ENCODE measurements around the gene CSRNP3. TPM values are rescaled to one million over a fixed set of nuclear protein-coding genes. Genes with fewer than 3 reads are reported as not detected.

The CSRNP3 gene
- total RNA-seq, 4 donors from 2014 or later = 0.91 to 14.1 (median 1.7) TPM

- TF ChIP-seq CTCF (IDR thresholded peaks at IDR 0.05) = no peak
- 96 to 100% methylated on average over 1 of the region's 1 CpG for WGBS, 2 donors
- H3K4me3 ChIP-seq (ENCODE audit: low read depth, poor library complexity, severe bottlenecking) = no peak overlapping the region
- DNase-seq (ENCODE audit: low spot score in 2 of 2) = no peak
- intact Hi-C loops (cut with DNase I; ENCODE audit: low total_unique reads) = no loop called here
Measured at GRCh38 chr2:165693838-165694237, 224.3 kb downstream of the CSRNP3 start.

GRCh38 chr2:165697748-165698443 lies 228.4 kb downstream of the CSRNP3 start:
- H3K4me3 ChIP-seq (ENCODE audit: low read depth, poor library complexity, severe bottlenecking) = no peak overlapping the region
- no peak for DNase-seq (ENCODE audit: low spot score in 2 of 2)
- TF ChIP-seq CTCF (IDR thresholded peaks at IDR 0.05) (no peak), POLR2A (IDR thresholded peaks at IDR 0.05) (no peak)
- WGBS, 2 donors = 96 to 98% methylated on average over 4 of the region's 4 CpGs
- intact Hi-C loops (cut with DNase I; ENCODE audit: low total_unique reads) = no loop called here

GRCh38 chr2:165698444-165698884 lies 229.0 kb downstream of the CSRNP3 start:
- H3K4me3 ChIP-seq (ENCODE audit: low read depth, poor library complexity, severe bottlenecking) = no peak overlapping the region
- no peak for DNase-seq (ENCODE audit: low spot score in 2 of 2)
- 1 to 4% methylated on average over 4 of the region's 4 CpGs for WGBS, 2 donors
- no peak for TF ChIP-seq POLR2A (IDR thresholded peaks at IDR 0.05)
- no peak for TF ChIP-seq CTCF (IDR thresholded peaks at IDR 0.05)
- intact Hi-C loops (cut with DNase I; ENCODE audit: low total_unique reads) = no loop called here

GRCh38 chr2:165699946-165700345 lies 230.4 kb downstream of the CSRNP3 start:
- no peak for DNase-seq (ENCODE audit: low spot score in 2 of 2)
- intact Hi-C loops (cut with DNase I; ENCODE audit: low total_unique reads) = loop anchor here (10.0 kb wide), 1 partner anchor 705 kb away; no protein-coding TSS in a partner anchor
- no peak for TF ChIP-seq POLR2A (IDR thresholded peaks at IDR 0.05)
- no peak for TF ChIP-seq CTCF (IDR thresholded peaks at IDR 0.05)
- WGBS, 2 donors = 84 to 89% methylated on average over 2 of the region's 2 CpGs
- H3K4me3 ChIP-seq (ENCODE audit: low read depth, poor library complexity, severe bottlenecking) = no peak overlapping the region

GRCh38 chr2:165700531-165700930 lies 231.0 kb downstream of the CSRNP3 start:
- WGBS, 2 donors = 72 to 76% methylated on average over 5 of the region's 5 CpGs
- H3K4me3 ChIP-seq (ENCODE audit: low read depth, poor library complexity, severe bottlenecking) = no peak overlapping the region
- TF ChIP-seq POLR2A (IDR thresholded peaks at IDR 0.05) (no peak), CTCF (IDR thresholded peaks at IDR 0.05) (no peak)
- intact Hi-C loops (cut with DNase I; ENCODE audit: low total_unique reads) = loop anchor here (10.0 kb wide), 1 partner anchor 706 kb away; no protein-coding TSS in a partner anchor
- DNase-seq (ENCODE audit: low spot score in 2 of 2) = no peak

GRCh38 chr2:165701147-165701546 lies 231.6 kb downstream of the CSRNP3 start:
- DNase-seq (ENCODE audit: low spot score in 2 of 2) = no peak
- no peak overlapping the region for H3K4me3 ChIP-seq (ENCODE audit: low read depth, poor library complexity, severe bottlenecking)
- intact Hi-C loops (cut with DNase I; ENCODE audit: low total_unique reads) = loop anchor here (10.0 kb wide), 1 partner anchor 706 kb away; no protein-coding TSS in a partner anchor
- WGBS, 2 donors = 41 to 51% methylated on average over 6 of the region's 6 CpGs
- TF ChIP-seq CTCF (IDR thresholded peaks at IDR 0.05) (no peak), POLR2A (IDR thresholded peaks at IDR 0.05) (no peak)
